BLaER1 treated with 17β-estradiol and CSF1 and Interleukin-3, amounts not matched to agents 10 nM and 100 nM (cell line): ENCODE measurements around the gene RPL13.
A peak's percentile ranks its signal among the peaks of the same experiment; 100 is the strongest.

Source experiments
- H3K27ac ChIP-seq, 11 experiments: shearing (Covaris generic); formaldehyde crosslinking; 2 replicates each; pipeline ENCODE4 v1.8.1; 2022
- H3K27me3 ChIP-seq, 11 experiments: shearing (Covaris generic); formaldehyde crosslinking; 2 replicates each; pipeline ENCODE4 v1.8.1; 2022
- H3K36me3 ChIP-seq, 11 experiments: shearing (Covaris generic); formaldehyde crosslinking; 2 replicates each; pipeline ENCODE4 v1.8.1; 2022
- H3K4me1 ChIP-seq, 10 experiments: shearing (Covaris generic); formaldehyde crosslinking; 2 replicates each; pipeline ENCODE4 v1.8.1; 2022
- H3K4me2 ChIP-seq, 11 experiments: shearing (Covaris generic); formaldehyde crosslinking; 2 replicates each; pipeline ENCODE4 v1.8.1; 2022
- H3K4me3 ChIP-seq, 10 experiments: shearing (Covaris generic); formaldehyde crosslinking; 2 replicates each; pipeline ENCODE4 v1.8.1; 2022
- H3K9ac ChIP-seq, 11 experiments: shearing (Covaris generic); formaldehyde crosslinking; 2 replicates each; pipeline ENCODE4 v1.8.1; 2022
- H3K9me3 ChIP-seq, 11 experiments: shearing (Covaris generic); formaldehyde crosslinking; replicated peaks in 1 of 11; 2 replicates each; pipeline ENCODE4 v1.8.1; 2022
- H4K20me1 ChIP-seq, 11 experiments: shearing (Covaris generic); formaldehyde crosslinking; 2 replicates each; pipeline ENCODE4 v1.8.1; 2022
- Cebpa-rat ChIP-seq, 11 experiments: shearing (Covaris generic); IDR thresholded peaks; 2 replicates each; pipeline ENCODE4 v1.8.1; 2022

Gene RPL13

GRCh38 chr16:89560378-89561141 lies at the start of gene RPL13:
Gene RPL13 (plus strand): TSS chr16:89560682. CDS start chr16:89560960, 278 bp downstream.
- H3K9me3 ChIP-seq = peaks cover 0 to 8% (median 0%) of the 10 kb centered on the region in 11 experiments; a peak in 2 of 22 replicates
- no peak for TF ChIP-seq Cebpa-rat (IDR thresholded peaks at IDR 0.05)
- peak within 1 kb of the TSS; percentile 86 to 98 (median 95) for H3K27ac ChIP-seq
- H4K20me1 ChIP-seq = peaks cover 48 to 60% (median 49%) of the 10 kb centered on the region in 11 experiments
- peak within 1 kb of the TSS; percentile 92 to 99 (median 96) for H3K9ac ChIP-seq
- H3K27me3 ChIP-seq = no peaks in the 10 kb centered on the region
- H3K4me3 ChIP-seq = peak within 1 kb of the TSS; percentile 80 to 99 (median 96)
- H3K4me1 ChIP-seq = peaks cover 74 to 83% (median 81%) of the 10 kb centered on the region in 10 experiments
- H3K4me2 ChIP-seq = peak within 1 kb of the TSS; percentile 92 to 99 (median 97)
- peaks cover 46 to 58% (median 50%) of the 10 kb centered on the region in 11 experiments for H3K36me3 ChIP-seq

- Histone ChIP-seq H3K4me3 (no peak overlapping the region), H4K20me1 (peaks cover 0 to 53% (median 23%) of the 10 kb centered on the region in 11 experiments; a peak in 18 of 22 replicates), H3K4me1 (peaks cover 34 to 43% (median 41%) of the 10 kb centered on the region in 10 experiments), H3K9ac (peak overlapping the region in 7 of 11 experiments; percentile 27 to 97 (median 35); a peak in 9 of 22 replicates), H3K27ac (no peak overlapping the region), H3K9me3 (no peaks in the 10 kb centered on the region), H3K27me3 (no peaks in the 10 kb centered on the region), H3K36me3 (peaks cover 59 to 64% (median 62%) of the 10 kb centered on the region in 11 experiments), H3K4me2 (peak overlapping the region in 7 of 11 experiments; percentile 1 to 35 (median 25); a peak in 6 of 22 replicates)
- no peak for TF ChIP-seq Cebpa-rat (IDR thresholded peaks at IDR 0.05)
Observed at GRCh38 chr16:89511374-89511773, 49.1 kb upstream of the RPL13 start.

- peaks cover 70 to 75% (median 73%) of the 10 kb centered on the region in 11 experiments for H3K36me3 ChIP-seq
Observed at GRCh38 chr16:89512453-89512852, 48.0 kb upstream of the RPL13 start.

GRCh38 chr16:89517128-89517527 lies 43.4 kb upstream of the RPL13 start:
- Histone ChIP-seq H4K20me1 (peaks cover 25 to 66% (median 50%) of the 10 kb centered on the region in 11 experiments; a peak in 20 of 22 replicates), H3K4me1 (peaks cover 0 to 8% (median 0%) of the 10 kb centered on the region in 10 experiments; a peak in 3 of 20 replicates), H3K27me3 (no peaks in the 10 kb centered on the region), H3K4me3 (no peak overlapping the region), H3K9me3 (peaks cover 0 to 19% (median 15%) of the 10 kb centered on the region in 11 experiments; a peak in 14 of 22 replicates), H3K36me3 (peaks cover 97 to 100% (median 100%) of the 10 kb centered on the region in 11 experiments), H3K27ac (no peak overlapping the region), H3K9ac (no peak overlapping the region), H3K4me2 (no peak overlapping the region)
- TF ChIP-seq Cebpa-rat (IDR thresholded peaks at IDR 0.05) = no peak

More at GRCh38 chr16:89512453-89512852, 48.0 kb upstream of the RPL13 start:
- peaks cover 0 to 7% (median 3%) of the 10 kb centered on the region in 11 experiments; a peak in 9 of 22 replicates for H3K9me3 ChIP-seq
- peaks cover 4 to 58% (median 30%) of the 10 kb centered on the region in 11 experiments; a peak in 18 of 22 replicates for H4K20me1 ChIP-seq
- no peak overlapping the region for H3K27ac ChIP-seq
- no peak for TF ChIP-seq Cebpa-rat (IDR thresholded peaks at IDR 0.05)
- H3K9ac ChIP-seq = no peak overlapping the region
- H3K4me1 ChIP-seq = peaks cover 23 to 35% (median 30%) of the 10 kb centered on the region in 10 experiments
- no peaks in the 10 kb centered on the region for H3K27me3 ChIP-seq
- H3K4me2 ChIP-seq = no peak overlapping the region
- no peak overlapping the region for H3K4me3 ChIP-seq

GRCh38 chr16:89519881-89520280 lies 40.6 kb upstream of the RPL13 start:
- H3K4me3 ChIP-seq = no peak overlapping the region
- TF ChIP-seq Cebpa-rat (IDR thresholded peaks at IDR 0.05) = no peak
- H3K27ac ChIP-seq = no peak overlapping the region
- H3K9ac ChIP-seq = no peak overlapping the region
- peaks cover 32 to 82% (median 76%) of the 10 kb centered on the region in 11 experiments; a peak in 21 of 22 replicates for H4K20me1 ChIP-seq
- peaks cover 97 to 100% (median 100%) of the 10 kb centered on the region in 11 experiments for H3K36me3 ChIP-seq
- no peaks in the 10 kb centered on the region for H3K27me3 ChIP-seq
- H3K4me2 ChIP-seq = no peak overlapping the region
- peaks cover 5 to 19% (median 12%) of the 10 kb centered on the region in 10 experiments for H3K4me1 ChIP-seq
- peaks cover 0 to 19% (median 15%) of the 10 kb centered on the region in 11 experiments; a peak in 14 of 22 replicates for H3K9me3 ChIP-seq

- no peak overlapping the region for H3K4me2 ChIP-seq
- H3K36me3 ChIP-seq = peaks cover 92 to 100% (median 99%) of the 10 kb centered on the region in 11 experiments
- H3K27ac ChIP-seq = no peak overlapping the region
- H3K4me3 ChIP-seq = no peak overlapping the region
- no peaks in the 10 kb centered on the region for H3K27me3 ChIP-seq
- TF ChIP-seq Cebpa-rat (IDR thresholded peaks at IDR 0.05) = no peak
- H3K9ac ChIP-seq = no peak overlapping the region
- peaks cover 0 to 14% (median 12%) of the 10 kb centered on the region in 11 experiments; a peak in 14 of 22 replicates for H3K9me3 ChIP-seq
- peaks cover 34 to 95% (median 85%) of the 10 kb centered on the region in 11 experiments; a peak in 21 of 22 replicates for H4K20me1 ChIP-seq
- peaks cover 14 to 34% (median 24%) of the 10 kb centered on the region in 10 experiments for H3K4me1 ChIP-seq
Observed at GRCh38 chr16:89522287-89522686, 38.2 kb upstream of the RPL13 start.

GRCh38 chr16:89523680-89524344 lies 36.7 kb upstream of the RPL13 start:
- Histone ChIP-seq H3K4me2 (peak overlapping the region in 4 of 11 experiments; percentile 60 to 78 (median 67); a peak in 4 of 22 replicates), H3K9me3 (no peaks in the 10 kb centered on the region; a peak in 1 of 22 replicates), H3K4me1 (peaks cover 14 to 27% (median 24%) of the 10 kb centered on the region in 10 experiments), H3K36me3 (peaks cover 92 to 100% (median 98%) of the 10 kb centered on the region in 11 experiments), H3K27me3 (no peaks in the 10 kb centered on the region), H3K27ac (no peak overlapping the region), H4K20me1 (peaks cover 30 to 79% (median 71%) of the 10 kb centered on the region in 11 experiments; a peak in 21 of 22 replicates), H3K9ac (no peak overlapping the region), H3K4me3 (no peak overlapping the region)
- no peak for TF ChIP-seq Cebpa-rat (IDR thresholded peaks at IDR 0.05)

GRCh38 chr16:89525146-89525913 lies 35.2 kb upstream of the RPL13 start:
- no peak for TF ChIP-seq Cebpa-rat (IDR thresholded peaks at IDR 0.05)
- H3K4me1 ChIP-seq = peaks cover 14 to 27% (median 24%) of the 10 kb centered on the region in 10 experiments
- peak overlapping the region in 4 of 11 experiments; percentile 10 to 40 (median 38); a peak in 7 of 22 replicates for H3K27ac ChIP-seq
- H4K20me1 ChIP-seq = peaks cover 17 to 64% (median 57%) of the 10 kb centered on the region in 11 experiments; a peak in 21 of 22 replicates
- H3K36me3 ChIP-seq = peaks cover 89 to 100% (median 97%) of the 10 kb centered on the region in 11 experiments
- H3K9me3 ChIP-seq = no peaks in the 10 kb centered on the region
- H3K4me2 ChIP-seq = peak overlapping the region; percentile 45 to 89 (median 67)
- H3K27me3 ChIP-seq = no peaks in the 10 kb centered on the region
- H3K9ac ChIP-seq = peak overlapping the region in 10 of 11 experiments; percentile 10 to 61 (median 40); a peak in 16 of 22 replicates
- no peak overlapping the region for H3K4me3 ChIP-seq
